ENCODE data around the gene GPR68.
"Not testable (repeated sequence)": the region's sequence is repeated elsewhere in the genome, so short reads cannot be mapped to it uniquely, and the experiment has no call there.

The GPR68 gene

DNA sequence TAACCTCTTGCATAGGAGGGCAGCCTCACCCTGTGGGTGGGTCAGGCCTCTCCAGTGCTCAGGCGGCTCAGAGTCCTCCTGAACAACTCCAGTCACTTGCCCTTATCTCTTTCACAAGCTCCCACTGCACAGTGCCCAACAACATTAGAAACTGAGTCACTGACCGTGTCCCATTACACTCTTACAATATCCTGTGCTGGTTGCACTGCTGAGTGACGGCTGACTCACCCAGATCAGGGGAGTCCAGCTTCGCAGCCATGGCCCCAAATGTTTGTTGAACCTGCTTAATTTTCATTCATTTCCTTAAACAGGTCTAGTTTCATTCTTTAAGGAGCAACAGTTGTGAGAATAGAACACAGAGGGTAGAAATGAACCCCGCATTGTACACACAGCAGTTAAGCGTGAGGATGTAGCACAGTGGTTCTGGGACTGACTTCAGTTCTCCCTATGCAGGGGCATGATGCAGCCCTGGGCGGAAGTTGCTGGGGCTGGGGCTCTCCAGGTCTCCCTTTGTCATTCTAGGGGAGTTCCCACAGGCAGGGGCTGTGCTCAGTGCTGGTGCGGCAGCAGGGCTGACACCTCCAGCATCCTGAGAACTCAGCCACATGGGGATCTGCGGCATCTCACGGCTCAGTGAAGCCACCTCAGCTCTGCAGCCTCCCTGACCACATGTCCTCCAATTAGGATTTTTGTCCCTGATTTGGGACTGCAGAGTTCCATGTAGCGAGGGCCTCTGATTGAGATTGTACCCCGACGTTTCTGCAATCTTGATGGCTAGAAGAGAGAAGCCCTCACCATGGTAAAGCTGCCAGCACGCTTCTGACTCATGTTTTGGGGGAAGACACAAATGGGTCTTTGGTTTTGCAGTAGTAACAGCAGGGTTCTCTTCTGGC is 16.1 kb downstream of the GPR68 start:
- peak; percentile 89 for DNase-seq (ENCODE audit: low read depth)

DNA sequence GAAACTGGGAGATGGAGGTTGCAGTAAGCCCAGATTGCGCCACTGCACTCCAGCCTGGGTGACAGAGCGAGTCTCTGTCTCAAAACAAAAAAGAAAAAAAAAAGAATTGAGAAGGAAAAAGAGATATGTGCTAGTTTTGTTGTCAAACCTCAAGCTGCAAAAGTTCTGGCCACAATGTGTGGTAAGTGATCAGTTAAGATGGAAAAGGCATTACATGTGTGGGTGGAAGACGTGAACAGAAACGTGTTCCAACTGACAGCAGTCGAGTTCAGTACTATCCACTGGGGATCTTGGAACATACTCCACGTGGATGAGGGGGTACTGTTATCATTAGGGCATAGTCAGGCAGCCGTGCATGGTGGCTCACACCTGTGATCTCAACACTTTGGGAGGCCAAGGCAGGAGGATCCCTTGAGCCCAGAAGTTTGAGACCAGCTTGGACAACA is 17.3 kb downstream of the GPR68 start:
- DNase-seq (ENCODE audit: low read depth), result no peak

DNA sequence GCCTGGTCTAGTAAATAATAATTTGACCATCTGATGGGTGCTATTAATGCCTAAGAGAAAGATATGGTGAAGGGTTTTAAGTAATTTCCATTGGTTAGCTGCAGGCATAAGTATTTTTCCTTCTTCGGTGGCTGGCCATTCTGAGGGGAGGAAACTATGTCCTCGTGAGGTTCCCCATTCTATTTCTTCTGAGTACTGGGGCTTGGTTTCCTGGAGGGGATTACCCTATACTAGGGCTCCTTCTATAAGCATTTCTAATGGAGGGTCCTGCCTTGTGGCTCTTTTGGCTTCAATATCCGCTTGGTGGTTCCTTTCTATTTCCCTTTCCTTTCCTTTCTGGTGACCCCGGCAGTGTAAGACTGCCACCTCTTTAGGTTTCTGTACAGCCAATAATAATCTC is 18.1 kb downstream of the GPR68 start:
- not testable (repeated sequence) for DNase-seq (ENCODE audit: low read depth)

DNA sequence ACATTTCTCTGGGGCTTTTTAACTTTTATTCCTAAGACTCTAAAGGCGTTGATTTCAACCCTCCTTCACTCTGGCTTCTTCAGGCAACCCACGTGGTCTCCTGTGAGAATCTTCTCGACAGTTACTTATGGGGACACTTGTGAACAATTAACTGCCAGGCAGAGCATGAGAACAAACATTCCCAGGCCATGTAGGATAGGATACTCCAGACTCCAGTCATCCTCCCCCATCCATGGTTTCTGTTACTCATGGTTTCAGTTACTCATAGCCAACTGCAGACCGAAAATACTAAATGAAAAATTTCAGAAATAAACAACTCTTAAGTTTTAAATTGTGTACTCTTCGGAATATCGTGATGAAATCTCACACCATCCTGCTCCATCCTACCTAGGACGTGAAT is 19.5 kb downstream of the GPR68 start:
- DNase-seq (ENCODE audit: low read depth), result peak; percentile 24

DNA sequence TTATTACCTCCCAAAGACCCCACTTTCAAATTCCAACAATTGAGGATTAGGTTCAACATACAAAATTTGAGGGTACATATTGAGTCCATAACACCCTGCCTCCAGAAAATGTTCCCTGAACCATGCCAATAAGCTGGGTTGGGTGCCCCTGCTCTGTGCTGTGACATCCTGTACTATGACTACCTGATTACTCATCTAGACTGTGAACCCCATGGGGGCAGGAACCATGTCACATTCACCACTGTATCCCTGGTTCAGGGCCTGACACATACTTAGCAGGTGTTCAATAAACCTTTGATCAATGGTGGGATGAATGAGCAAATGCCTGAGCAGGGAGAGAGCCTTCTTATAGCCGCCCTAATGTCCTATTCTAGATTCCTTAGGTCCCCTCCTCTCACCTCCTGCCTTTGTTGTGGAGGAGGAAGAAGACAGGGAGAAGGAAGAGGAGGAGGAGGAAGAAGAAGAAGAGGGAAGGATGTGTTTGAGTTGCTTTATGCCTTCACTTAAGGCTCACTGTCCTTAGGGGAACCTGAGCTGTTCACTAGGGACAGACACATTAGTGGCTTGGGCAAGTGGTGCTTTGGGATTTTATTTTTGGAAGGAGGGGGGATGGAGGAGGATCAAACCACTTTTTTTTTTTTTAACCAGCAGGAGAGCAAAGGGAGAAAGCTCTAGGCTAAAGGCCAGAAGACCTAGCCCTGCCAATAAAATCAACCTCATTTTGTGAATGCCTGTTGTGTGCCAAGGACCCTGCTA is 21.3 kb downstream of the GPR68 start:
- DNase-seq (ENCODE audit: low read depth), result no peak

DNA sequence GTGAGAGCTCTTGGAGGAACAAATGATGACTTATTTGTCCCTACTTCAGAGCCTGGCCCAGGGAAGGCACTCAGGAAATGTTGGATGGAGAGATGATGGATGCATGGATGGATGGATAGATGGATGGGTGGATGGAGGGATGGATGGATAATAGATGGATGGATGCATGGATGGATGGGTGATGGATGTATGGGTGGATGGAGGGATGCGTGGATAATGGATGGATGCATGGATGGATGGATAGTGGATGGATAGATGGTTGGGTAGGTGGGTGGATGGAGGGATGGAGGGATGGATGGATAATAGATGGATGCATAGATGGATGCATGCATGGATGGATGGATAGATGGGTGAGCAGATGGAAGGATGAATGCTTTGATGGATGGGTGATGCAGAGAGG is 23.2 kb downstream of the GPR68 start:
- DNase-seq (ENCODE audit: low read depth), result no peak

DNA sequence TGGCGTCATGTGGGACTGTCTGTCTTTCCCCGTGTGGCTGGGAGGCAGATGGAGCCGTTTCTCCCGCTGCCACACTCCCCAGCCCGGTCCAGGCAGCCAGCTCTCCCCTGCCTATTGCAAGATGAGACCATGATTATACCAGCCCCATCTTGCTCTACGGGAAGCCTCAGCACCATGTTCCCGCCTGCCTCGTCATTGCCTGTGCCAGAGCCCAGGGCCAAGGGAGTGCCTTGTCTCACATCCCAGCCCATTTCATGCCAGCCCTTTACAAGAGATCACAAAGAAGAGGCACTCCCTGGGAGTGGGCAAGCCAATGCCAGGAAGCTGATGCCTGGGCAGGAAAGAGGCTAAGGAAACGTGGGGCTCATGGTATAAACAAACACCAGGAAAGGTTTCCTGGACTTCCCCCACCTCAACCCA is 23.9 kb downstream of the GPR68 start:
- no peak for DNase-seq (ENCODE audit: low read depth)

DNA sequence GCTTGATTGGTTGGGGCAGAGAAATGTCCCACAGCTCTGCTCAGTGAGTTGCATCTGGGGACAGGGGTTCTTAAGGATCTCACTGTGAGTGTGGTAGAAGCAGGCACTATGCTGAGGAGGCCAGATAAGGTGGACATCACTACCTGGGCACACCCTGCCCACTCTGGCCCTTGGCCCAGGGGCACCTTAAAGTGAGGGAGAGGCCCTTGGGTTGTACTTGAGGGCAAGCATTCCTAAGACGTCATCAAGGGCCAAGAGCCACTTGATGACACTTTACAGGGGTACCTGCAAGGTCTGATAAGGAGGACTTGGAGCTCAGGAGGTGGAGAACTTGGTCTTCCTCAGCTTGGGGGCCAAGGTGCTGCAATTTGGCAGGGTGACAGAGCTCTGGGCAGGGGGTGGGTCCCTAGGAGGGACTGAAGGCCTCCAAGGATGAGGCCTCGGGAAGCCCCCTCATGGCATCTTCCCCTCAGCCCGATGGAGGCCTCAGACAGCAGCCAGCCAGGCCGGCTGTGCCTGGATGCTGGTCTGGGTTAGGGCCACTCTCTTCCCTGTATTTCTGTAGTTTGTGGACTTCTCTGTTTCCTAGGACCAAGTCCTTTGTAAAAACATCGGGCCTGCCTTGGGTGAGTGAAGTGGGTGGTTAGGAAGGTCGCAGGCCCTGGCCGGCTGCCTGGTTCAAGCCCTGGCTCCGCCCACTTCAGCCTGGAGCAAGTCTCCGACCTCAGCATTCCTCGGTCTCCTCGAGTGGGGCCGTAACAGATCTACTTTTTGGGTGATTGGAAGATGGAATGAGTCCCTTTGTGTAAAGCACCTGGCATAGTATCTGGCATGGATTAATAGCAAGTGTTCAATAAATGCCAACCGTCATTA is 24.8 kb downstream of the GPR68 start:
- no peak for DNase-seq (ENCODE audit: low read depth)

DNA sequence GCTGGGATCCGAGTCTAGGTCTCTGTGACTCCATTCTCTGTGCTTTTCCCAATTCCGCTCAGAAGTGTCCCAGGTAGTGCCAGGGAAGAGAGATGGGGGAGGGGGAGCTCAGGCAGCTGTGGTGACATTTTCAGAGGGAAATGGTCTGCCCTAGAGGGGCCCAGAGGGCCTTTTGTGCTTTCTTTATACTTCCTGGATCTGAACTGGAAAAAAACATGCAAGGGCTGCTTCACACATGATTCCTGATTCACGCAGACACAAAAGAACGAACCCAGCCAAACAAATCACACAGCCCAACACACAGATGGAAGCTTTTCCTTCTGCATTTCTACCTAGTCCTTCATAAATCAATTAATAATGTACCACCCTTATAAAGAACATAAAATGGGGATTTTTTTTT is 26.5 kb downstream of the GPR68 start:
- no peak for DNase-seq (ENCODE audit: low read depth)

DNA sequence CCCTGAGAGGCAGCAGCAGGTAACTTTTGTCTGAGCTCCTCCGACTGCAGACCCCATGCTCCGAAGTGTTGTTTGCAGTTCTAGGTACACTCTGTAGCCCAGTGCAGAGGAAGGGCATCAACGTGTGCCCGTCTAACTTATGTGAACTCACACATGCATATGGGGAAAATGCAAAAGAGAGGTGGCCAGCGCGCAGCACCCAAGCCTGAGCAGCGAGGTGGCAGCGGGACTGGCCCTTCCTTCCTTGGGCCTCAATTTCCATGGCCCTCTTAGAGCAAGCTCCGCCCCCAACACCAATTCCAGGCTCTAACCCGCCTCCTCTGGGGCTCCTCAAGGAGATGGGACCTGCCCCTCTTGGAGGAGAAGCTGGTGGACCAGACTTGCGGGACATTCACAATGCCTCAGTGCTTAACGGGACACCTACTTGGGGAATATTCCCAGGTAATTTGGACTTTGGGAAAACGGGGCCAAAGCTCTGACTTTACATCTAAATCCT is 27.7 kb downstream of the GPR68 start:
- DNase-seq (ENCODE audit: low read depth), result no peak

DNA sequence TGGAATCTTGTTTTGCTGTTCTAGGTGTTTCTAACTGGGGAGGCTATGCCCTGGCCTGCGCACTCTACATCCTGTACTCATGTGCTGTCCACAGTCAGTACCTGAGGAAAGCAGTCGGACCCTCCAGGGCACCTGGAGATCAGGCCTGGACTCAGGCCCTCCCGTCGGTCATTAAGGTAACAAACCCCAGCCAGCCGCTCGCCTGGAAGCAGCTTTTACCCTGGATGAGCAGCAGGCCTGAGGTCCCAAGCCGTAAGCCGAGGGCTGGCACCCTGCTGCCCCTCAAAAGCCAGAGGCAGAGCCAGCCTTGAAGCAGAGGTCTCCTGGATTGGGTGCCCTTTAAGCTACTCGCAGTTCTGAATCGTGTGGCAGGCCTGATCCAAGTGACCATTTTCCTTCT is 29.1 kb downstream of the GPR68 start:
- DNase-seq (ENCODE audit: low read depth), result no peak

DNA sequence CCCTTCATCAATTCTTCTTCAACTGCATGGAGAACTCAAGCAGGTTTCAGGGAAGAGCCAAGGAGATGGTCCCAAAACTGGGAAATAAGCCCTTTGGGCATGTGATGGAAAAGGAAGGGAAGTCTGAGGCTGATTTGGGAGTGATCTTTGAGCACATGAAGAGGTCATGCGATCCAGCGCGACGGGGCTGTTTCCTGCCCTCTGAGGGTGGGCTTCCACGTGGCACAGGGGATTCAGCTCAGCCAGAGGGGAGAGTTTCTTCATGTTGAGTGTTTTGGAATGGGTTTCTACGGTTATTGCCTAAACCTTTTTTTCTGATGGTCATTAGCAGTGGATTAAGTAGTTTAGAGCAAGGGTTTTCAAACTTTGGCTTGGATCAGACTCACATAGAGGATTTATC is 30.2 kb downstream of the GPR68 start:
- no peak for DNase-seq (ENCODE audit: low read depth)

DNA sequence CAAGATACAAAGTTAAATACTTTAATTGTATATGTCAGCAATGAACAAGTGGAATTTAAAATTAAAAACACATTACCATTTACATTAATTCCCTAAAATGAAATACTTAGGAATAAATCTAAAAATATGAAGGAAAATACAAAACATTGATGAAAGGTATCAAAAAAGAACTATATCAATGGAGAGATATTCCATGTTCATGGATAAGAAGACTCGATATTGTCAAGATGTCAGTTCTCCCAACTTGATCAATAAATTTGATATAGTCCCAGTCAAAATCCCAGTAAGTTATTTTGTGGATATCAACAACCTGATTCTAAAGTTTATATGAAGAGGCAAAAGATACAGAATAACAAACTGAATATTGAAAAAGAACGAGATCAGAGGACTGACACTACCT is 33.5 kb downstream of the GPR68 start:
- DNase-seq (ENCODE audit: low read depth), result no peak

DNA sequence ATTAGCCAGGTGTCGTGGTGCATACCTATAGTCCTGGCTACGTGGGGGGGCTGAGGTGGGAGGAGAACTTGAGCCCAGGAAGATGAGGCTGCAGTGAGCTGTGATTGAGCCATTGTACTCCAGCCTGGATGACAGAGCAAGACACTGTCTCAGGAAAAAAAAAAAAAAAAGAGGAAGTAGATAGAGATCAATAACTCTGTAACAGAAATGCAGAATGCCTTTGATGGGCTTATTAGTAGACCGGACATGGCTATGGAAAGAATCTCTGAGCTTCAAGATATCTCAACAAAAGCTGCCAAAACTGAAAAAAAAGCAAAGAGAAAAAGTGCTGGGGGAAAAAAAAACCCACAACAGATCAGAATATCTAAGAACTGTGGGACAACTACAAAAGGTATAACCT is 37.5 kb downstream of the GPR68 start:
- no peak for DNase-seq (ENCODE audit: low read depth)

DNA sequence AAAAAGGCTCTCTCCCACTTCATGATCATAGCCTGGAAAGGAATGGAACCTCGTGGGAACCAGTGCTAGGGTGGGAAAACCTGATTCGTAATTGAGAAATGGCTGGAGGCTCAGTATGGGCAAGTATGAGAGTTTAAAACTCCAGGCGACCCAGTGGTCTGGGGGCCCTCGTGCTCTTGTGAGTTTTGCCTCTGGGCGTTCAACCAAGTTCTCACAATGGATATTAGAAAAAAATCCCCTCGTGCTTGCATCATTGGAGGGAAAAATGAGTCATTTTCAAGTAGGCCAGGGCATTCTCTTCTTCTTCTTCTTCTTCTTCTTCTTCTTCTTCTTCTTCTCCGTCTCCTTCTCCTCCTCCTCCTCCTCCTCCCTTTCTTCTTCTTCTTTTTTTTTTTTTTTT is 39.0 kb downstream of the GPR68 start:
- peak; percentile 38 for DNase-seq (ENCODE audit: low read depth)

DNA sequence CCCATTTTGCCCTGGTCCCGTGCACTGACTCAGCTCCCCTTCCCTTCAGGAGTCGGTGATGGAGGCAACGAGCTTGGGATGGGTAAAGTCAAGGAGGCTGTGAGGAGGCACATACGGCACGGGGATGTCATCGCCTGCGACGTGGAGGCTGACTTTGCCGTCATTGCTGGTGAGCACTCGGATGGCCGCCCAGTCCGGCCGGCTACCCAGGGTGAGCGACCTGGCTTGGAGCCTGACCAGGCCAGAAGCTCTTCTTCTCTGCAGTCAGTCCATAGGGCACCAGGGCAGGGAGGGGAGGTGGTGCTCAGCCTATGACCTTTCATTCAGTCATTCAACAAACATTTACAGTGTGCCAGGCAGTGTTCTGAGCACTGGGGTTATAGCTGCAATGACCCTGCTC is 39.8 kb downstream of the GPR68 start:
- DNase-seq (ENCODE audit: low read depth), result no peak

DNA sequence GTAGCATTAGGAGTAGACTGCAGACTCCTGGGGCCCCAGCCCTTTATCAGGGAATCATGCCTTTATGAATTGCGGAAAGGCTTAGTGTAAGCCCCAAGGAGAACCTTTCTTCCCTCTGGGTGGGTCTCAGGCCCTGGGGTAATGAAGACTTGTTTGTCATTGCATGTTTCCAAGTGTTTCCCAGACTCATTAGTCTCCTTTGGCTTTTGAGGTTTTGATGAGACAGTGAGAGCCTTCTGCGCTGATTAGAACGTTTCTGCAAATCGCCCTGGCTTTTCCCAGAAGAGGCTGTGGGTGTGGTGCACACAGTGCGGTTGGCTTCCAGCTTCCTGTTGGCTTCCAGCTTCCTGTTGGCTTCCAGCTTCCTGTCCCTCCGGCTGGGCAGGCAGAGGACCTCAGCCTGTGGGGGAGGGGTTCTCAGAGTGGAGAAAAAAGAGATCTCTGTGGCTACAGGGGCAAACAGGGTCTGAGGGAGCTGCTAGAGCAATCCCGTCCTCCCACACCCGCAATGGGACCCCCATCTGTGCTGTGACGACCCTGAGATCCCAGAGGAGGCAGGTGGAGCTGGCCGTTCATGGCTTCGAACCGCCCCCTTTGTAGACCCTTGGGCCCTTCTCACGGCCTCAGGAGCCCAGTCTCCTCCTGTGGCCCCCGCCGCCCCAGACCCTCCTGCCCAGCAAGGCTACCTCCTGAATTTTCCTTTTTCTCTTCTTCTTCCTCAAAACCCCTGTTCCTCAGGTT is 42.1 kb downstream of the GPR68 start:
- DNase-seq (ENCODE audit: low read depth), result peak; percentile 29

DNA sequence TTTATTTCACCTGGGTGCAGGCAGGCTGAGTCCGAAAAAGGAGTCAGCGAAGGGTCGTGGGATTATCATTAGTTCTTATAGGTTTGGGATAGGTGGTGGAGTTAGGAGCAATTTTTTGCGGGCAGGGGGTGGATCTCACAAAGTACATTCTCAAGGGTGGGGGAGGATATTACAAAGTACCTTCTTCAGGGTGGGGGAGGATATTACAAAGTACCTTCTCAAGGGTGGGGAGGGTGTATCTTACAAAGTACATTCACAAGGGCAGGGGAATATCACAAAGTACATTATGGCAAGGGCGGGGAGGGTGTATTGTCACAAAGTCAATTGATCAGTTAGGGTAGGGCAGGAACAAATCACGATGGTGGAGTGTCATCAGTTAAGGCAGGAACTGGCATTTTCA is 43.7 kb downstream of the GPR68 start:
- DNase-seq (ENCODE audit: low read depth), result not testable (repeated sequence)

DNA sequence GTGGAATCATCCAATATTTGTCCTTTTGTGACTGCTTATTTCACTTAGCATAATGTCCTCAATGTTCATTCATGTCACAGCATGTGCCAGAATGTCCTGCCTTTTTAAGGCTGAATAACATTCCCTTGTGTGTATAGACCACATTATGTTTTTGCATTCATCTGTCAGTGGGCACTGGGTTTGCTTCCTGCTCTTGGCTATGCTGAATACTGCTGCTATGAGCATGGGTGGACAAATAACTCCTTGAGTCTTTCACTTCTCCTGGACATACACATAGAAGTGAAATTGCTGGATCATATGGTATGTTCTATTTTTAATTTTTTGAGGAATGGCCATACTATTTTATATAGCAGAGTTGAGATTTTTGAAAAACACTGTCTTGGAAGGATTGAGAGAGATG is 46.9 kb downstream of the GPR68 start:
- DNase-seq (ENCODE audit: low read depth), result no peak

DNA sequence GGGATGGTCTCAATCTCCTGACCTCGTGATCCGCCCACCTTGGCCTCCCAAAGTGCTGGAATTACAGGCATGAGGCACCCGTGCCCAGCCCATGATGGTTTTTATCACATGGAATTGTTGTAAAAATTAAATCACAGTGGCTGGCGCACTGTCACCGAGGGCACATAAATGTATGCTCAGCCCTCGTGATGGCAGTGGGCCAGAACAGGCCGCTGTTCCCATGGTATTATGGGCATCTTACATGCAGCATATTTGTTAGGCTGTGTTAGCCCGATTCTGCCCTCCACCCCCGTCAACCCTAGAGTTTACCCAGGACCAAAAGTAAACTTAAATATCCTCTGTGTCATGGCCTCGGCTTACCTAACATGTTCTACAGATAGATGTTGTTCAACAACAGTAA is 48.6 kb downstream of the GPR68 start:
- no peak for DNase-seq (ENCODE audit: low read depth)

DNA sequence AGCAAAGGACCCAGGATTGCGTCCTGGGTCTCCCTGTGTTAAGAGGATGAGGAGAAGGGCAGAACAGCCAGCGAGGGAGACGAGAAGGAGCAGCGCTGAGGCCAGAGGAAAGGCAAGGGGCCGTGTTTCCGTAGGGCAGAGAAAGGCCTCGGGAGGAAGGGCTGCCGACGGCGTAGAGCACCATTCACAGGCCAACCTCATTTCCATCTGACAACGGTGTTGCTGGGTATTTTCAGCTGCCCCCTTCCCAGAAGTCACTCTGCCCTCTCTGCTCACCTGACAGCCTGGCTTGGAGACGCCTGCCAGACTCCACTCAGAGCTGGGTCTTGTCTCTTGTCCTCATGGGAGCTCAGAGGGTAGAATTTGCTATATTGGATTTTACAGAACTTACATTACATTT is 51.4 kb downstream of the GPR68 start:
- DNase-seq (ENCODE audit: low read depth), result no peak

Data from iris pigment epithelial cell (primary cell).